C4-2B (cell line): ENCODE measurements around the gene NTRK1.

Source experiments
- ZFX ChIP-seq: fragments of 450-650 bp; IDR thresholded peaks from 2 replicates; pipeline ENCODE4 v1.6.1; 2017
- TF ChIP-seq, protein P1 (sequence below): fragments of 450-650 bp; conservative IDR thresholded peaks from 2 replicates; pipeline ENCODE4 v1.5.1; 2017; ENCODE audit warnings: mild to moderate bottlenecking

DNA sequence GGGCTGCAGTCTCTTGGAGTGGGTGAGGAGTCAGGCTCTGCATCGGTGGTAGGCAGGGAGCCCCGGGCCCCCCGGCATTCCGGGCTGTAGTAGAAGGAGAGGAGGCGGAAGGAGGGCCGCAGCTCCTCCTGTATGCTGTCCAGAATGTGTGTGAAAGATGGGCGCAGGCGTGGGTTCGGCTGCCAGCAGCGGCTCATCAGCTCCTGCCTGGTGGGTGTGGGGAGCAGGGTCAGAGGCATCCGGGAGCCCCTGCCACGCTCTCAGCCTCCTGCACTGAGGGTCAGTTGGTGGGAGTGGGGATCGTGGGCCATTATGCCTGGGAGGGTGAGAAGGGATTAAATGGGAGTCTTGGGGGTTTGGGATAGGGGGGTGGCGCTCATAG is 19.8 kb upstream of the NTRK1 start:
- TF ChIP-seq, protein P1, sequence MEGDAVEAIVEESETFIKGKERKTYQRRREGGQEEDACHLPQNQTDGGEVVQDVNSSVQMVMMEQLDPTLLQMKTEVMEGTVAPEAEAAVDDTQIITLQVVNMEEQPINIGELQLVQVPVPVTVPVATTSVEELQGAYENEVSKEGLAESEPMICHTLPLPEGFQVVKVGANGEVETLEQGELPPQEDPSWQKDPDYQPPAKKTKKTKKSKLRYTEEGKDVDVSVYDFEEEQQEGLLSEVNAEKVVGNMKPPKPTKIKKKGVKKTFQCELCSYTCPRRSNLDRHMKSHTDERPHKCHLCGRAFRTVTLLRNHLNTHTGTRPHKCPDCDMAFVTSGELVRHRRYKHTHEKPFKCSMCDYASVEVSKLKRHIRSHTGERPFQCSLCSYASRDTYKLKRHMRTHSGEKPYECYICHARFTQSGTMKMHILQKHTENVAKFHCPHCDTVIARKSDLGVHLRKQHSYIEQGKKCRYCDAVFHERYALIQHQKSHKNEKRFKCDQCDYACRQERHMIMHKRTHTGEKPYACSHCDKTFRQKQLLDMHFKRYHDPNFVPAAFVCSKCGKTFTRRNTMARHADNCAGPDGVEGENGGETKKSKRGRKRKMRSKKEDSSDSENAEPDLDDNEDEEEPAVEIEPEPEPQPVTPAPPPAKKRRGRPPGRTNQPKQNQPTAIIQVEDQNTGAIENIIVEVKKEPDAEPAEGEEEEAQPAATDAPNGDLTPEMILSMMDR, result no peak
- TF ChIP-seq ZFX, result no peak
